Neural crest cell (in vitro differentiated cells): Measurements from ENCODE around the gene CLBA1. TPM values are rescaled to one million over a fixed set of nuclear protein-coding genes. Genes with fewer than 3 reads are reported as not detected.

Source experiments
- DNase-seq: peaks from one replicate; pipeline ENCODE4 v3.0.0; 2021; ENCODE audit warnings: low read depth, mixed read lengths, low spot score
- H3K27ac Mint-ChIP-seq: one replicate; pipeline ENCODE4 v1.8.0; 2021; ENCODE audit warnings: mild to moderate bottlenecking, mixed read lengths; ENCODE audit not compliant: unreplicated experiment
- H3K27me3 Mint-ChIP-seq: 2 replicates; pipeline ENCODE4 v1.8.0; 2021; ENCODE audit warnings: low read depth, mild to moderate bottlenecking, mixed read lengths
- H3K36me3 Mint-ChIP-seq: 2 replicates; pipeline ENCODE4 v1.8.0; 2021; ENCODE audit warnings: low read depth, mild to moderate bottlenecking, mixed read lengths
- H3K4me1 Mint-ChIP-seq: 2 replicates; pipeline ENCODE4 v1.8.0; 2021; ENCODE audit warnings: mixed read lengths
- H3K4me3 Mint-ChIP-seq: one replicate; pipeline ENCODE4 v1.8.0; 2021; ENCODE audit warnings: mild to moderate bottlenecking, mixed read lengths
- H3K9me3 Mint-ChIP-seq: 2 replicates; pipeline ENCODE4 v1.8.0; 2021; ENCODE audit warnings: mixed read lengths
- total RNA-seq: library from RNA; stranded (reverse); gene quantifications from 2 replicates; pipeline ENCODE4 v1.2.1, GENCODE V29; 2021
- TF ChIP-seq, protein P1 (sequence below): fragments of 200-600 bp; sonication (generic); conservative IDR thresholded peaks from 2 replicates; pipeline ENCODE4 v1.5.0; 2021; ENCODE audit warnings: antibody characterized with exemption, mild to moderate bottlenecking

Gene CLBA1
- total RNA-seq, 1 donor from 2014 or later = 14.1 TPM

DNA sequence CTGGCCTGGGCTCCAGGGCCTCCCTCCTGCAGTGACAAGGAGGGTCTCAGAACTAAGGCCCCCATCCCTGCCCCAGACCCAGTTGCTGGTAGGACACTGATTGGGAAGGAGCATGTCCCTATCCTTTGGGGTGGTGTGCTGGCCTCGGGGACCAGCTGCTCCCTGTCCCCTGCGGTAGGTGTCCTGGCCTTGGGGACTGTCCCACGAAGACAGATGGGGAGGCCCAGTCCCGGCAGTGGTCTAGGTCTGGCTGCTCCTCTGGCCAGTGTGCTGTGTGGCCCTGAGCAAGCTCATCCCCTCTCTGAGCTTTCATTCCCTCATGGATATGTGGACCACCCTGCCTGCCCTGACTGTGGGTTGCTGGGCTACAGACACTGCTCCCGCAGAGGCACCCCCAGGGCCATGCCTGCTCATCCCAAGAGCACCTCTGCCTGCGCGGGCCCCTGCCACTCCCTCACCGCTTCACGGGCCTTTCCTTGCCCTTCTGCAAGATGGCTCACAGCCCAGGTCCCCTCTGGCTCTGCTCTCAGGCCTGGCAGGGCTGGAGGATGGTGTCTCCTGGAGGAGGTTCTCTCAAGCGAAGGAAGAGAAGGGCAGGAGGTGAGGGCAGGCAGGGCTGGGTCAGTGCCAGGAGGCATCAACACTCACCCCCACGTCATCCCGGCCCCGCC is 19.9 kb upstream of the CLBA1 start:
- TF ChIP-seq, protein P1, sequence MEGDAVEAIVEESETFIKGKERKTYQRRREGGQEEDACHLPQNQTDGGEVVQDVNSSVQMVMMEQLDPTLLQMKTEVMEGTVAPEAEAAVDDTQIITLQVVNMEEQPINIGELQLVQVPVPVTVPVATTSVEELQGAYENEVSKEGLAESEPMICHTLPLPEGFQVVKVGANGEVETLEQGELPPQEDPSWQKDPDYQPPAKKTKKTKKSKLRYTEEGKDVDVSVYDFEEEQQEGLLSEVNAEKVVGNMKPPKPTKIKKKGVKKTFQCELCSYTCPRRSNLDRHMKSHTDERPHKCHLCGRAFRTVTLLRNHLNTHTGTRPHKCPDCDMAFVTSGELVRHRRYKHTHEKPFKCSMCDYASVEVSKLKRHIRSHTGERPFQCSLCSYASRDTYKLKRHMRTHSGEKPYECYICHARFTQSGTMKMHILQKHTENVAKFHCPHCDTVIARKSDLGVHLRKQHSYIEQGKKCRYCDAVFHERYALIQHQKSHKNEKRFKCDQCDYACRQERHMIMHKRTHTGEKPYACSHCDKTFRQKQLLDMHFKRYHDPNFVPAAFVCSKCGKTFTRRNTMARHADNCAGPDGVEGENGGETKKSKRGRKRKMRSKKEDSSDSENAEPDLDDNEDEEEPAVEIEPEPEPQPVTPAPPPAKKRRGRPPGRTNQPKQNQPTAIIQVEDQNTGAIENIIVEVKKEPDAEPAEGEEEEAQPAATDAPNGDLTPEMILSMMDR = no peak
- no peaks in the 10 kb centered on the region for H3K4me1 Mint-ChIP-seq
- H3K4me3 Mint-ChIP-seq = no peak overlapping the region
- H3K36me3 Mint-ChIP-seq = no peaks in the 10 kb centered on the region
- H3K27me3 Mint-ChIP-seq = peaks cover 8% of the 10 kb centered on the region
- DNase-seq = no peak
- no peak overlapping the region for H3K27ac Mint-ChIP-seq
- no peaks in the 10 kb centered on the region for H3K9me3 Mint-ChIP-seq

DNA sequence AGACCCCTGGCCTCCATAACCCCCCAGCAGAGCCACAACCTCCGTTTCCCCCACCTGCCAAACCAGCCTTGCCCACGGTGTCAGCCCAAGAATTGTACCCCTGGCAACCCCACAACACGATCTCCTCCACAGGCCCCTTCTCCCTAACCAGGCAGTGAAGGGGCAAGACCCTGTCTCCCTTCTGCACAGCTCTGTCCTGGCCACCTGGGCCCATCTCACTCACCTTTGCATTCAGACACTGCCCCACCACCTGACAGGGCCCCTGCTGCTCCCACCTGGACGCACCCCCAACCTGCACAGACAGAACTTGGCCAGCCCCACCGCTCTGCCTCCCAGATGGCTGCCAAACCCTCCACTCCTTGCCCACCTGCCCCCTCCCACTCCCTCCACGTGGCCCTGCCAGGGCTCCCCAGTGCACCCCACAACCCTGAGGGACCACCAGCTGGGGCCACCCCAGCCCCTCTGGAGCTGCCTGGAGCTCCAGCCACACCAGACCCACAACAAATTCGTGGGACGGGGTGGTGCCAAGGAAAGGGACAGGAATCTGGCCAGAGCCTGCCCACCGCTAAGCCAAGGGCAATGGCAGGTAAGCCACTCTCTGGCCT is 19.2 kb upstream of the CLBA1 start:
- Mint-ChIP-seq H3K36me3 (no peaks in the 10 kb centered on the region), H3K27ac (no peak overlapping the region), H3K9me3 (no peaks in the 10 kb centered on the region), H3K4me1 (no peaks in the 10 kb centered on the region), H3K4me3 (no peak overlapping the region), H3K27me3 (peaks cover 8% of the 10 kb centered on the region)
- TF ChIP-seq, protein P1 = no peak
- DNase-seq = no peak

DNA sequence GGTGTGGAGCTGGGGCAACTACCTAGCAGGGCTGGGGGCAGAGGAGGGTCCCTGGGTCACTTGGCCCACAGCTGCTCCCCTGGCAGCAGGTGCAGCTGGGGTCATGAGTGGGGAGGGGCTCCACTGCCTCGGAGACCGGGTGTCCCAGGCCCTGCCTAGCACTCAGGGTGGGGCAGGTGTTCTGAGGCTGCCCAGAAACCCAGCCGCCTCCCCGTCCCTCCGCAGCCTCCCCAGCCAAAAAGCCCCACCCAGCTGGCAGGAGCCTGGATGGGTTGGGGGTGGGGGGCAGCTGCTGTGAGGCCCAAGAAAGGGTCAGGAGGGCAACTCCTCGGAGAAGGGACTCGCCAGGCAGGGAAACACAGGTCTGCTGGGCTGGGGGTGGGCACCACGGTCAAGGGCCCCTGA is 18.6 kb upstream of the CLBA1 start:
- no peaks in the 10 kb centered on the region for H3K36me3 Mint-ChIP-seq
- no peaks in the 10 kb centered on the region for H3K9me3 Mint-ChIP-seq
- peaks cover 6% of the 10 kb centered on the region for H3K27me3 Mint-ChIP-seq
- no peak overlapping the region for H3K27ac Mint-ChIP-seq
- H3K4me1 Mint-ChIP-seq = no peaks in the 10 kb centered on the region
- TF ChIP-seq, protein P1 = no peak
- DNase-seq = no peak
- H3K4me3 Mint-ChIP-seq = no peak overlapping the region

DNA sequence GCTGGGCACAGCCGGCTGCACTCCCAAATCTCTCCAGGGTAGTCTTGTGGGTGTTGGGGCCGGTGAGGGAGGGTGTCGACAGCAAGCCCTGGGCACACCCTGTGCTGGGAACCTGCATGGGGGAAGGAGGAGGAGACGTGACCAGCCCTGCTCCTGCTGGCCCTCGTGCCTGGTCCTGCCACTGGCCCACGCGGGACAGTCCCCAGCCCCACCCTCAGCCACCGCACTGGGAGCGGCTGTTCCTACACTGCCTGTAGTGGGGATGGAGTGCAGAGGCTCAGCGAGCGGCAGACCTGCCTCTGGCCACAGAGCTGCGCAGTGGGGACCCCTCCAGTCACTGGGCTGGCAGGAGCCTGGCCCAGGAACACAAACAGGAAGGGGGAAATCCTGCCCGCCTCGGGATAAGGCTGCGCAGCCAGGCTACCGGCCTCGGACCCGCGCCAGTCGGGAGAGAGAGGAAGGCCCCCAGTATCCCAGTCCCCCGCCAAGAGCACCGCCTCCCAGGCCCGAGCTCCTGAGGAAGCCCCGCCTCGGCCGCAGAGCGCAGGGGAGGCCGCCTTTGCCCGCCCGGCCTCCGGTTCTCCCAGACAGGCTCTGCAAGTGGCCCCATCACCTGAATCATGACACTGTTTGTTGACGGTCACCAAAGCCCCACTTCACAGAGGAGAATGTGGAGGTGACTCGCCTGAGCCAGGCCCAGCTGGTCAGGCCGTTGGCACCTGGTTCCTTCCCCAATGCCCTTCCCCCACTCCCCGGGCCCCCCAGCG is 18.0 kb upstream of the CLBA1 start:
- Mint-ChIP-seq H3K27me3 (peaks cover 6% of the 10 kb centered on the region), H3K4me1 (no peaks in the 10 kb centered on the region), H3K4me3 (no peak overlapping the region), H3K27ac (no peak overlapping the region), H3K9me3 (no peaks in the 10 kb centered on the region), H3K36me3 (no peaks in the 10 kb centered on the region)
- no peak for DNase-seq
- TF ChIP-seq, protein P1 = no peak

DNA sequence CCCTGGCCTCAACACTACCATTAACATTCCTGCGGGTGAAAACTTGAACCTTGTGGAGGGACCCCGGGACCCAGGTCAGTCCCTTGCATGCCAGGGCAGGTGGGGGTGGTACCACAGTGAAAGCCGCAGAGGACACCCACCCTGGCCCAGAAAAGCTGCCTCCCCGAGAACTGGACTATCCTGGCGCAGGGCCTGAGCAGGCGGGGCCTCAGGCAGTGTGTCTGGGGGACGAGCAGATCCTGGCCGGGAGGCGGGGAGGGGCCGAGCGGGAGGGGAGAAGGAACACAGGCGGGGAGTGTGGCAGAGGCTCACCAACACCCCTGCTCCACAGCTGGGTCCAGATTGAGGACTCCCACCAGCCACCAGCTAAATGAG is 17.4 kb upstream of the CLBA1 start:
- DNase-seq = no peak
- no peak overlapping the region for H3K4me3 Mint-ChIP-seq
- H3K9me3 Mint-ChIP-seq = no peaks in the 10 kb centered on the region
- no peak overlapping the region for H3K27ac Mint-ChIP-seq
- peaks cover 6% of the 10 kb centered on the region for H3K27me3 Mint-ChIP-seq
- H3K36me3 Mint-ChIP-seq = no peaks in the 10 kb centered on the region
- TF ChIP-seq, protein P1 = no peak
- H3K4me1 Mint-ChIP-seq = no peaks in the 10 kb centered on the region
